Duodenal mucosa (tissue), 2 donors: Measurements from ENCODE around the gene VILL.

Experiments used
- H3K27ac ChIP-seq: one replicate; pipeline ENCODE4 v1.7.0; 2013; ENCODE audit warnings: low read depth, low read length
- H3K27me3 ChIP-seq, 2 donors: one replicate each; pipeline ENCODE4 v1.7.0; 2013; ENCODE audit warnings: low read length in 2 of 2, control low read depth in 1 of 2; ENCODE audit not compliant: insufficient read depth in 2 of 2, control insufficient read depth in 1 of 2
- H3K36me3 ChIP-seq, 2 donors: one replicate each; pipeline ENCODE4 v1.7.0; 2013; ENCODE audit warnings: low read length in 2 of 2, control low read depth in 1 of 2; ENCODE audit not compliant: insufficient read depth in 2 of 2, control insufficient read depth in 1 of 2
- H3K4me1 ChIP-seq, 2 donors: one replicate each; pipeline ENCODE4 v1.7.0; 2013; ENCODE audit warnings: low read length in 2 of 2, control low read depth in 1 of 2; ENCODE audit not compliant: insufficient read depth in 2 of 2, control insufficient read depth in 1 of 2
- H3K4me3 ChIP-seq, 2 donors: one replicate each; pipeline ENCODE4 v1.7.0; 2013; ENCODE audit warnings: low read length in 2 of 2, low read depth in 1 of 2
- H3K9ac ChIP-seq, 2 donors: one replicate each; pipeline ENCODE4 v1.7.0; 2013; ENCODE audit warnings: low read length in 2 of 2, low read depth in 1 of 2
- H3K9me3 ChIP-seq, 2 donors: one replicate each; pipeline ENCODE4 v1.7.0; 2013; ENCODE audit warnings: low read length in 2 of 2, control low read depth in 1 of 2; ENCODE audit not compliant: control insufficient read depth in 1 of 2

VILL gene

DNA sequence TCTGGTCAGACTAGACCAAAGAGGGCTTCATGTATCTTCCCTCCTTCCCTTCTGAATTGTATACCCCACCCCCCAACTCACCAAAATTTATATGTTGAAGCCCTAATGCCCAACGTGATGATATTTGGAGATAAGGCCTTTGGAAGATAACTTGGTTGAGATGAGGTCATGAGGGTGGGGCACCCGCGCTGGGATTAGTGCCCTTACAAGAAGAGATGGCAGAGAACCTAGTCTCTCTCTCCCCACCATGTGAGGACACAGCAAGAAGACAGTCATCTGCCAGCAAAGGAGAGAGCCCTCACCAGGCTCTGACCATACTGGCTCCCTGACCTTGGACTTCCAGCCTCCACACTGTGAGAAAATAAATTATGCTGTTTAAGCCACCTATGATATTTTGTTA is 25.4 kb downstream of the VILL start:
- H3K36me3 ChIP-seq: peaks cover 13 to 32% of the 10 kb centered on the region in 2 donors
- no peak overlapping the region for H3K27ac ChIP-seq
- H3K4me1 ChIP-seq: peaks cover 0 to 5% of the 10 kb centered on the region in 2 donors
- peaks cover 3 to 5% of the 10 kb centered on the region in 2 donors for H3K9me3 ChIP-seq
- H3K9ac ChIP-seq: no peak overlapping the region
- no peaks in the 10 kb centered on the region for H3K27me3 ChIP-seq
- no peak overlapping the region for H3K4me3 ChIP-seq

DNA sequence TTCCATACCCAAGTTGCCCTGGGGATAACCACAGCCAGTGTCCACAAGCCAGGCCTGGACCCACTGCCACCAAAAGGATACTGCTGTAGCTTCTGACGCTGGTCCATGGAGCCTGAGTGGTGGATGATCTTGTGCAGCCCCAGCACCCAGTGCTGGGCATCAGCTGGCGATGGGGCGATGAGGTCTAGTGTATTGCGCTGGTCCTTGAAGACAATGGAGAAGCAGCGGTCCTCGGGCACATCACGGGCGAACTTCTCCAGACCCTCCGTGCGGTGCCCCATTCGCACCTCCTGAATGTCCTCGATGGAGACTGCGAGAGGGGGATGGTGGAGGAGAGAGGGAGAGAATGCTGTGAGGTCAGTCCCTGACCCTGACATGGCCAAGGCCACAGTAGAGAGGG is 25.8 kb downstream of the VILL start:
- Histone ChIP-seq H3K4me3 (no peak overlapping the region), H3K27me3 (no peaks in the 10 kb centered on the region), H3K4me1 (peaks cover 0 to 5% of the 10 kb centered on the region in 2 donors), H3K27ac (no peak overlapping the region), H3K36me3 (peaks cover 13 to 32% of the 10 kb centered on the region in 2 donors), H3K9me3 (peaks cover 3 to 5% of the 10 kb centered on the region in 2 donors), H3K9ac (no peak overlapping the region)

GRCh38 chr3:38016847-38017444 is 26.4 kb downstream of the VILL start:
- Histone ChIP-seq H3K4me1 (peaks cover 0 to 5% of the 10 kb centered on the region in 2 donors), H3K36me3 (peaks cover 13 to 32% of the 10 kb centered on the region in 2 donors), H3K27me3 (no peaks in the 10 kb centered on the region), H3K4me3 (no peak overlapping the region), H3K9me3 (peaks cover 3 to 5% of the 10 kb centered on the region in 2 donors), H3K27ac (no peak overlapping the region), H3K9ac (no peak overlapping the region)

DNA sequence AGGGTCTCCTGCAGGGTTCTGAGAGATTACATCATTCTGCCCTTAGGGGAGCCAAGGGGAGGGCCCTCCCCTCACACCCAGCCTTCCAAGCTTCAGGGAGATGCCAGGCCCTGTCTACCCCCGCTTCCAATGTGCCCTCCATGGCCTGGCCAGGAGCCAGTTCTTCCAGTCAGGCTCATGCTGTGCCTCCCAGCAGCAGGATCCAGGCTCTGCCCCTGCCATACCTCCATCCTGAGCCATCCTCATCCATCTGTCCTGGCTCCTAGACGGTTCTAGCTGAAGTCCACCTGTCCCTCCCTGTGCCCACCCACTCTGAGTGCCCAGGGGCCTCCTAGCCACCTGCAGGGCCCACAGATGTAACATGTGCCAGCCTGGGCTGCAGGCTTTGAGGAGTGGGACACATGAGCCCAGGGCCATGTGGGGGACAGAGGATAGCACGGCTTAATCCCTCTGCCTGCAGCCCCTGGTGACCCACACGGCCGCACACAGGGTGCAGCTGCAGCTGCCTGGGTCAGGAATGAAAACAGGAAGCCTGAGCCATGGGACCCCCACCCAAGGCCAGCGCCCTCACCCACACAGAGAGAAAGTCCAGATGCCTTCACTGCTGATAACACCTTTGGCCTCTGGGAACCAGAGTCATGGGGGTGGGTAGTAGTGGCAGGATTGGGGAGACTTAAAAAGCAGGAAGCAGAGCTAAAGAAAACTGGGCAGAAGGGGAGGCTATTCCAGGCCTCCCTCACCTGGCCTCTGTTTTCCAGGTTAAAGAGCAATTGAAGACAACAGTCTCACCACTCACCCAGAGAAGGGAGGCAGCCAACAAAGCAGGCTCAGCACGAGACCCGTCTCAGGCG is 27.1 kb downstream of the VILL start:
- Histone ChIP-seq H3K4me3 (no peak overlapping the region), H3K9me3 (peaks cover 3 to 5% of the 10 kb centered on the region in 2 donors), H3K9ac (no peak overlapping the region), H3K36me3 (peaks cover 13 to 32% of the 10 kb centered on the region in 2 donors), H3K27me3 (no peaks in the 10 kb centered on the region), H3K27ac (no peak overlapping the region), H3K4me1 (peaks cover 0 to 5% of the 10 kb centered on the region in 2 donors)

GRCh38 chr3:38018296-38019266 is 28.0 kb downstream of the VILL start:
- Histone ChIP-seq H3K4me3 (no peak overlapping the region), H3K9ac (no peak overlapping the region), H3K27me3 (no peaks in the 10 kb centered on the region), H3K4me1 (peaks cover 3 to 13% of the 10 kb centered on the region in 2 donors), H3K9me3 (peaks cover 3 to 5% of the 10 kb centered on the region in 2 donors), H3K36me3 (peaks cover 13 to 32% of the 10 kb centered on the region in 2 donors), H3K27ac (no peak overlapping the region)

DNA sequence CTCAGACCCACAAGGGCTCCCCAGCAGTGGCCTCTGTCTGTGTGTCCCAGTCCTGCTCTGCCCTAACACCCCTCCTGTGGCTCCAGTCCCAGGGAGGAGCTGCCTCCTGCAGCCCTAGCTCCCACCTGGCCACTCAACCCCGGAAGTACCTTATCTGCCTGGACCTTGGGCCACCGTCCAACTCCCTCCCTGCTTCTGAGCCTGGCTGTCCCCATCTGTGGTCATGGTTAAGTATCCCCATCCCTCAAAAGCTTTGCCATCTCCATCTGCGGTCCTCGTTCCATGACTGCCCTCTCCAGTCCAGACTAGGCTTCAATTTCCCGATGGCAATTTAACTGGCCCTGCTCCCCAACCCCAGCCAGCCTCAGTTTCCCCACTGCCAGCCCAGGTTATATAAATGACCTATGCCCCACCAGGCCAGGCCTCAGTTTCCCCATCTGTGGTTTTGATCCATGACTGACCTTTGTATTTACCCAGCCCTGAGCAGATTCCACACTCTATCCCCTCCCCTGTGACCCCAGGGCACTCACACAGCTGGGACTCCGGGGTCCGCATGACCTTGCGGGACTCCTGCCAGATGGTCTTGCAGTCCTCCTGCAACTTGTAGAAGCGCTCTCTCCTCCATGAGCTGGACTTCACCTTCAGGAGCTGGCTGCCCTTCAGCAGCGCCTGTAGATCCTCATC is 29.2 kb downstream of the VILL start:
- Histone ChIP-seq H3K27me3 (no peaks in the 10 kb centered on the region), H3K9ac (no peak overlapping the region), H3K27ac (no peak overlapping the region), H3K9me3 (peaks cover 3 to 5% of the 10 kb centered on the region in 2 donors), H3K4me1 (peaks cover 6 to 19% of the 10 kb centered on the region in 2 donors), H3K4me3 (no peak overlapping the region), H3K36me3 (peaks cover 13 to 32% of the 10 kb centered on the region in 2 donors)

DNA sequence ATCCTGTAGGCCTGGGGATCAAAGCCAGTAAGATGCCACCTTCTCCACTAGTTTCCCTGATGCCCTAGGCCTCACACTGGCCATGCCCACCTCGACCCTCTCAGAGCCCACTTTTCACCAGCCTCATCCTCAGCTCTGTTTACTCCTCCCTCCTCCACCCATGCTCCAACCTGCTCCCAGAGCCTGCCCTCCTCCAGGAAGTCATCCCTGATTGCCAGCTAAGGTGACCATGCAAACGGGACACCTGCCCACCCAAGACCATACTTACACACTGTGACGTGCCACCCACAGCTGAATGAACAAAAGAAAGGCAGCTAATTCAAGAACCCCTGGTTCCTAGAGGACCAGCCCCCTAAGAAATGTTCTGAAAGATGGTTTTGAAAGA is 29.7 kb downstream of the VILL start:
- H3K27me3 ChIP-seq: no peaks in the 10 kb centered on the region
- peaks cover 8 to 20% of the 10 kb centered on the region in 2 donors for H3K4me1 ChIP-seq
- H3K9me3 ChIP-seq: peaks cover 3 to 5% of the 10 kb centered on the region in 2 donors
- H3K36me3 ChIP-seq: peaks cover 13 to 29% of the 10 kb centered on the region in 2 donors
- H3K9ac ChIP-seq: no peak overlapping the region
- H3K4me3 ChIP-seq: no peak overlapping the region
- H3K27ac ChIP-seq: no peak overlapping the region

GRCh38 chr3:38021196-38021595 is 30.6 kb downstream of the VILL start:
- Histone ChIP-seq H3K27ac (no peak overlapping the region), H3K36me3 (peaks cover 10 to 21% of the 10 kb centered on the region in 2 donors), H3K9ac (no peak overlapping the region)

GRCh38 chr3:38022301-38022700 is 31.7 kb downstream of the VILL start:
- no peak overlapping the region for H3K9ac ChIP-seq
- peaks cover 4 to 14% of the 10 kb centered on the region in 2 donors for H3K36me3 ChIP-seq
- H3K27ac ChIP-seq: no peak overlapping the region

More at GRCh38 chr3:38021196-38021595, 30.6 kb downstream of the VILL start:
- H3K4me3 ChIP-seq: no peak overlapping the region
- H3K4me1 ChIP-seq: peaks cover 14 to 21% of the 10 kb centered on the region in 2 donors
- peaks cover 0 to 3% of the 10 kb centered on the region in 2 donors for H3K9me3 ChIP-seq
- H3K27me3 ChIP-seq: no peaks in the 10 kb centered on the region

More at GRCh38 chr3:38022301-38022700, 31.7 kb downstream of the VILL start:
- Histone ChIP-seq H3K9me3 (no peaks in the 10 kb centered on the region), H3K4me3 (no peak overlapping the region), H3K4me1 (peaks cover 14 to 21% of the 10 kb centered on the region in 2 donors), H3K27me3 (no peaks in the 10 kb centered on the region)
